PC-9 (cell line): ENCODE results near the gene ADGRD1.

Experiments
- CTCF ChIP-seq: fragments of 200-600 bp; sonication (generic); conservative IDR thresholded peaks from 2 replicates; pipeline ENCODE4 v1.6.1; 2017; ENCODE audit warnings: mixed run types, antibody characterized with exemption, mild to moderate bottlenecking, moderate library complexity
- EZH2 ChIP-seq: fragments of 200-600 bp; sonication (generic); IDR thresholded peaks from 2 replicates; pipeline ENCODE4 v1.8.0; 2017; ENCODE audit warnings: antibody characterized with exemption, low read depth

DNA sequence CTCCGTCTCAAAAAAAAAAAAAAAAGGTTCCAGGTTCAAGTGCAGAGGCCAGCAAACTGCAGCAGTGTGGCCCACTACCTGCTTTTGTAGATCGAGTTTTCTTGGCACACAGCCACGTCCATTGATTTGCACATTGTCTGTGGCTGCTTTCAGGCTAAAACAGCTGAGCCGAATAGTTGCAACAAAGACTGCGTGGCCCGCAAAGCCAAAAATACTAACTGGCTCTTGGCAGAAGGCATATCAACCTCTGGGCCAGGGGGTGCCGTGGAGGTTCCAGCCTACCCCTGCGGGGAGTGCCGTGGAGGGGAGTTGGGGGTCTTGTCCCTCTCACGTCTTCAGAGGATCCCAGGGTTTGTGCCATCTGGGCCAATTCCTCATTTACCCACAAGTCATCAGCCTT is 170.1 kb downstream of the ADGRD1 start:
- TF ChIP-seq CTCF (no peak), EZH2 (no peak)
